Liver (tissue), 9 donors: ENCODE results near the gene PHF21B. TPM values are rescaled to one million over a fixed set of nuclear protein-coding genes. Genes with fewer than 3 reads are reported as not detected.

Experiments
- DNase-seq: peaks from one replicate; pipeline ENCODE4 v3.0.0-alpha.2; 2017; ENCODE audit warnings: low spot score
- H3K27ac ChIP-seq, 2 donors: one replicate each; pipeline ENCODE4 v1.7.0; 2013; ENCODE audit warnings: inconsistent platforms in 2 of 2, low read length in 2 of 2, control low read depth in 1 of 2, low read depth in 1 of 2, mild to moderate bottlenecking in 1 of 2
- H3K27me3 ChIP-seq, 4 donors: one replicate each; pipeline versions ENCODE4 v1.6.1 to v1.7.0; 2013; ENCODE audit warnings: low read length in 3 of 4, inconsistent platforms in 1 of 4, mild to moderate bottlenecking in 1 of 4, moderate library complexity in 1 of 4; ENCODE audit not compliant: control insufficient read depth in 4 of 4, insufficient read depth in 4 of 4
- H3K36me3 ChIP-seq, 4 donors: one replicate each; pipeline versions ENCODE4 v1.6.1 to v1.7.0; 2013; ENCODE audit warnings: low read length in 3 of 4, mild to moderate bottlenecking in 3 of 4, low read depth in 1 of 4, moderate library complexity in 1 of 4; ENCODE audit not compliant: control insufficient read depth in 4 of 4, insufficient read depth in 3 of 4
- H3K4me1 ChIP-seq, 4 donors: one replicate each; pipeline versions ENCODE4 v1.6.1 to v1.7.0; 2013; ENCODE audit warnings: low read length in 3 of 4, mild to moderate bottlenecking in 3 of 4, moderate library complexity in 1 of 4; ENCODE audit not compliant: control insufficient read depth in 4 of 4, insufficient read depth in 4 of 4
- H3K4me3 ChIP-seq, 3 donors: one replicate each; pipeline versions ENCODE4 v1.6.1 to v1.7.0; 2013; ENCODE audit warnings: low read length in 3 of 3, control low read depth in 1 of 3, low read depth in 1 of 3, mild to moderate bottlenecking in 1 of 3
- H3K9ac ChIP-seq, 2 donors: one replicate each; pipeline ENCODE4 v1.7.0; 2013; ENCODE audit warnings: low read length in 2 of 2, mild to moderate bottlenecking in 2 of 2, moderate library complexity in 2 of 2, control low read depth in 1 of 2, low read depth in 1 of 2
- H3K9me3 ChIP-seq, 4 donors: one replicate each; pipeline versions ENCODE4 v1.6.1 to v1.7.0; 2013; ENCODE audit warnings: low read length in 3 of 4; ENCODE audit not compliant: control insufficient read depth in 4 of 4
- ATF3 ChIP-seq: IDR thresholded peaks from 2 replicates; pipeline ENCODE4 v1.6.1; 2016; ENCODE audit warnings: antibody characterized with exemption
- CTCF ChIP-seq: fragments of 150-350 bp; IDR thresholded peaks from 2 replicates; pipeline ENCODE4 v1.5.1; 2017; ENCODE audit warnings: improper control_type of control experiment, low read depth, low read length; ENCODE audit not compliant: missing input control
- FOXA1 ChIP-seq: IDR thresholded peaks from 2 replicates; pipeline ENCODE4 v1.6.1; 2016; ENCODE audit warnings: antibody characterized with exemption
- GABPA ChIP-seq, 2 donors: IDR thresholded peaks in 1 of 2; conservative IDR thresholded peaks in 1 of 2; 2 replicates each; pipeline ENCODE4 v1.6.1; 2016; ENCODE audit warnings: antibody characterized with exemption in 2 of 2, mild to moderate bottlenecking in 1 of 2, moderate library complexity in 1 of 2
- HNF4A ChIP-seq, 2 donors: conservative IDR thresholded peaks; 2 replicates each; pipeline ENCODE4 v1.6.1; 2016; ENCODE audit warnings: antibody characterized with exemption in 2 of 2, mild to moderate bottlenecking in 2 of 2
- JUND ChIP-seq, 2 donors: IDR thresholded peaks; 2 replicates each; pipeline ENCODE4 v1.6.1; 2016; ENCODE audit warnings: antibody characterized with exemption in 2 of 2
- MAX ChIP-seq: IDR thresholded peaks from 2 replicates; pipeline ENCODE4 v1.6.1; 2016; ENCODE audit warnings: antibody characterized with exemption
- RAD21 ChIP-seq, 2 donors: IDR thresholded peaks; 2 replicates each; pipeline ENCODE4 v1.6.1; 2016; ENCODE audit warnings: antibody characterized with exemption in 2 of 2, mild to moderate bottlenecking in 2 of 2
- REST ChIP-seq: IDR thresholded peaks from 2 replicates; pipeline ENCODE4 v1.6.1; 2016; ENCODE audit warnings: antibody characterized with exemption, mild to moderate bottlenecking
- RXRA ChIP-seq, 2 donors: IDR thresholded peaks; 2 replicates each; pipeline ENCODE4 v1.6.1; 2017 to 2018; ENCODE audit warnings: antibody characterized with exemption in 2 of 2, mild to moderate bottlenecking in 1 of 2
- SP1 ChIP-seq: IDR thresholded peaks from 2 replicates; pipeline ENCODE4 v1.6.1; 2018; ENCODE audit warnings: antibody characterized with exemption, mild to moderate bottlenecking
- TAF1 ChIP-seq: conservative IDR thresholded peaks from 2 replicates; pipeline ENCODE4 v1.6.1; 2016; ENCODE audit warnings: antibody characterized with exemption, mild to moderate bottlenecking
- ZBTB33 ChIP-seq: IDR thresholded peaks from 2 replicates; pipeline ENCODE4 v1.6.1; 2016; ENCODE audit warnings: antibody characterized with exemption
- WGBS: extraction: QIAGEN DNeasy Blood & Tissue Kit; methylation state at CpG from one replicate; pipeline ENCODE4 v1.1.7; 2013; 5-methylcytosine and 5-hydroxymethylcytosine counted together
- polyA plus RNA-seq, 2 donors: library from polyadenylated mRNA; stranded (reverse) in 1 of 2; unstranded in 1 of 2; fragments of 200-250 nt in 1 of 2; fragments of >200 nt in 1 of 2; fragmentation: Nextera tagmentation in 1 of 2; extraction: Ambion mirVana in 1 of 2; gene quantifications; one replicate each; pipeline versions ENCODE4 v1.2.1 to v1.2.3, GENCODE V29; 2013 to 2015
- total RNA-seq, 2 donors: library from RNA; depleted of rRNA; stranded (reverse); fragments of >200 nt; gene quantifications; one replicate each; pipeline ENCODE4 v1.2.3, GENCODE V29; 2014
- donor health status: healthy.
- donor health status: healthy.
- donor health status: healthy.
- donor health status: healthy.
- donor health status: healthy.

PHF21B gene
- total and polyA plus RNA-seq, 4 donors = not detected

GRCh38 chr22:44882226-44882905, 127.4 kb downstream of the PHF21B start:
- H3K9me3 ChIP-seq = peaks cover 0 to 9% (median 2%) of the 10 kb centered on the region in 4 donors
- no peak for TF ChIP-seq RXRA (IDR thresholded peaks at IDR 0.05)
- TF ChIP-seq REST = no peak
- TF ChIP-seq SP1 = no peak
- no peak for TF ChIP-seq TAF1
- no peak for TF ChIP-seq JUND (IDR thresholded peaks at IDR 0.05)
- no peak for TF ChIP-seq GABPA (IDR thresholded peaks at IDR 0.05 in 1 of 2, conservative IDR thresholded peaks at IDR 0.05 in 1 of 2)
- TF ChIP-seq CTCF = no peak
- no peak for TF ChIP-seq FOXA1
- TF ChIP-seq ATF3 = no peak
- H3K36me3 ChIP-seq = no peaks in the 10 kb centered on the region
- no peak overlapping the region for H3K27ac ChIP-seq
- no peaks in the 10 kb centered on the region for H3K27me3 ChIP-seq
- no peak overlapping the region for H3K9ac ChIP-seq
- no peaks in the 10 kb centered on the region for H3K4me1 ChIP-seq
- DNase-seq = no peak
- no peak overlapping the region for H3K4me3 ChIP-seq
- WGBS = 88% methylated on average over 26 of the region's 26 CpGs

- TF ChIP-seq SP1 (no peak), JUND (IDR thresholded peaks at IDR 0.05) (no peak), HNF4A (conservative IDR thresholded peaks at IDR 0.05) (no peak), MAX (no peak), RAD21 (IDR thresholded peaks at IDR 0.05) (no peak), GABPA (IDR thresholded peaks at IDR 0.05 in 1 of 2, conservative IDR thresholded peaks at IDR 0.05 in 1 of 2) (no peak), FOXA1 (no peak), RXRA (IDR thresholded peaks at IDR 0.05) (no peak), ZBTB33 (no peak), CTCF (no peak)
- H3K36me3 ChIP-seq = no peaks in the 10 kb centered on the region
- H3K9ac ChIP-seq = no peak overlapping the region
- DNase-seq = no peak
- 87% methylated on average over 24 of the region's 24 CpGs for WGBS
- no peak overlapping the region for H3K27ac ChIP-seq
- H3K27me3 ChIP-seq = no peaks in the 10 kb centered on the region
- no peak overlapping the region for H3K4me3 ChIP-seq
- H3K4me1 ChIP-seq = no peaks in the 10 kb centered on the region
- H3K9me3 ChIP-seq = peaks cover 2 to 9% (median 4%) of the 10 kb centered on the region in 4 donors
Observed at GRCh38 chr22:44881624-44882023, 128.2 kb downstream of the PHF21B start.
